ENCODE data around the gene PDHA1. TPM values are rescaled to one million over a fixed set of nuclear protein-coding genes. Genes with fewer than 3 reads are reported as not detected.

PDHA1 gene
- total RNA-seq, 2 donors from 2014 or later, result 30.7 to 53.1 TPM

GRCh38 chrX:19372170-19372546 is 28.4 kb downstream of the PDHA1 start:
- no peaks in the 10 kb centered on the region for H3K9me3 ChIP-seq
- no peak overlapping the region for H3K27ac ChIP-seq
- DNase-seq (ENCODE audit: low spot score), result peak; percentile 30
- under 1% methylated on average over 9 of the region's 9 CpGs for WGBS
- H3K4me3 ChIP-seq, result peak overlapping the region; percentile 5 to 11
- no peaks in the 10 kb centered on the region for H3K36me3 ChIP-seq
- H3K4me1 ChIP-seq (replicated peaks), result no peaks in the 10 kb centered on the region
- TF ChIP-seq POLR2A (IDR thresholded peaks at IDR 0.05), result no peak
- no peak for TF ChIP-seq POLR2AphosphoS5 (IDR thresholded peaks at IDR 0.05)
- peak in 3 of 4 experiments; percentile 45 to 58 (median 50) for TF ChIP-seq CTCF (IDR thresholded peaks at IDR 0.05)
- intact Hi-C loops (cut with DNase I), result no loop called here
- H3K27me3 ChIP-seq (replicated peaks; ENCODE audit: insufficient read depth), result no peaks in the 10 kb centered on the region

- no peaks in the 10 kb centered on the region for H3K4me1 ChIP-seq (replicated peaks)
- H3K27ac ChIP-seq, result no peak overlapping the region
- DNase-seq (ENCODE audit: low spot score), result peak; percentile 6
- H3K36me3 ChIP-seq, result no peaks in the 10 kb centered on the region
- under 1% methylated on average over 11 of the region's 20 CpGs for WGBS
- no peaks in the 10 kb centered on the region for H3K27me3 ChIP-seq (replicated peaks; ENCODE audit: insufficient read depth)
- no peaks in the 10 kb centered on the region for H3K9me3 ChIP-seq
- peak overlapping the region; percentile 5 to 11 for H3K4me3 ChIP-seq
- TF ChIP-seq POLR2A (IDR thresholded peaks at IDR 0.05) (no peak), CTCF (IDR thresholded peaks at IDR 0.05) (no peak), POLR2AphosphoS5 (IDR thresholded peaks at IDR 0.05) (no peak)
- intact Hi-C loops (cut with DNase I), result no loop called here
Observed at GRCh38 chrX:19372547-19373331, 29.0 kb downstream of the PDHA1 start.

GRCh38 chrX:19373351-19373891 is 29.7 kb downstream of the PDHA1 start:
- Histone ChIP-seq H3K27me3 (replicated peaks; ENCODE audit: insufficient read depth) (no peaks in the 10 kb centered on the region), H3K4me3 (no peak overlapping the region), H3K36me3 (no peaks in the 10 kb centered on the region), H3K27ac (no peak overlapping the region), H3K9me3 (no peaks in the 10 kb centered on the region), H3K4me1 (replicated peaks) (no peaks in the 10 kb centered on the region)
- WGBS, result 21% methylated on average over 14 of the region's 23 CpGs
- no peak for TF ChIP-seq POLR2A (IDR thresholded peaks at IDR 0.05)
- no peak for TF ChIP-seq POLR2AphosphoS5 (IDR thresholded peaks at IDR 0.05)
- TF ChIP-seq CTCF (IDR thresholded peaks at IDR 0.05), result no peak
- intact Hi-C loops (cut with DNase I), result no loop called here
- no peak for DNase-seq (ENCODE audit: low spot score)

- 91% methylated on average over 6 of the region's 8 CpGs for WGBS
- H3K4me3 ChIP-seq, result no peak overlapping the region
- no peak for DNase-seq (ENCODE audit: low spot score)
- no peak overlapping the region for H3K27ac ChIP-seq
- intact Hi-C loops (cut with DNase I), result no loop called here
- TF ChIP-seq POLR2AphosphoS5 (IDR thresholded peaks at IDR 0.05), result no peak
- no peak for TF ChIP-seq CTCF (IDR thresholded peaks at IDR 0.05)
- no peak for TF ChIP-seq POLR2A (IDR thresholded peaks at IDR 0.05)
- H3K36me3 ChIP-seq, result no peaks in the 10 kb centered on the region
- H3K27me3 ChIP-seq (replicated peaks; ENCODE audit: insufficient read depth), result no peaks in the 10 kb centered on the region
- H3K4me1 ChIP-seq (replicated peaks), result no peaks in the 10 kb centered on the region
- H3K9me3 ChIP-seq, result no peaks in the 10 kb centered on the region
Observed at GRCh38 chrX:19375546-19375945, 31.8 kb downstream of the PDHA1 start.

GRCh38 chrX:19377799-19378198 is 34.1 kb downstream of the PDHA1 start:
- Histone ChIP-seq H3K36me3 (no peaks in the 10 kb centered on the region), H3K9me3 (no peaks in the 10 kb centered on the region), H3K4me1 (replicated peaks) (no peaks in the 10 kb centered on the region), H3K27ac (no peak overlapping the region), H3K4me3 (no peak overlapping the region), H3K27me3 (replicated peaks; ENCODE audit: insufficient read depth) (no peaks in the 10 kb centered on the region)
- TF ChIP-seq POLR2AphosphoS5 (IDR thresholded peaks at IDR 0.05), result no peak
- no peak for TF ChIP-seq POLR2A (IDR thresholded peaks at IDR 0.05)
- no peak for TF ChIP-seq CTCF (IDR thresholded peaks at IDR 0.05)
- no peak for DNase-seq (ENCODE audit: low spot score)
- WGBS, result 90% methylated on average over 8 of the region's 12 CpGs
- intact Hi-C loops (cut with DNase I), result no loop called here
